Fibroblast of lung (primary cell): ENCODE measurements around the gene TSPY10. TPM values are rescaled to one million over a fixed set of nuclear protein-coding genes. Genes with fewer than 3 reads are reported as not detected.
"Not testable (repeated sequence)": the region's sequence is repeated elsewhere in the genome, so short reads cannot be mapped to it uniquely, and the experiment has no call there.

Experiments
- DNase-seq, 2 donors: peaks; one replicate each; pipeline versions ENCODE4 v3.0.0 to v3.0.0-alpha.2; 2010; ENCODE audit warnings: low read depth in 2 of 2
- H2AFZ ChIP-seq: 2 replicates; pipeline ENCODE4 v1.5.1; 2012; ENCODE audit warnings: low read length, control low read depth, inconsistent platforms
- H3K27ac ChIP-seq: 2 replicates; pipeline ENCODE4 v1.5.1; 2011; ENCODE audit warnings: low read length, control low read depth; ENCODE audit not compliant: insufficient read depth
- H3K27me3 ChIP-seq: 2 replicates; pipeline ENCODE4 v1.5.1; 2011; ENCODE audit warnings: mild to moderate bottlenecking, low read length; ENCODE audit not compliant: control insufficient read depth, insufficient read depth
- H3K36me3 ChIP-seq: 2 replicates; pipeline ENCODE4 v1.5.1; 2011; ENCODE audit warnings: low read length; ENCODE audit not compliant: control insufficient read depth, insufficient read depth
- H3K4me1 ChIP-seq: 2 replicates; pipeline ENCODE4 v1.5.1; 2011; ENCODE audit warnings: low read length; ENCODE audit not compliant: control insufficient read depth, insufficient read depth; ENCODE audit errors: extremely low read depth
- H3K4me2 ChIP-seq: 2 replicates; pipeline ENCODE4 v1.5.1; 2011; ENCODE audit warnings: low read length, control low read depth; ENCODE audit not compliant: insufficient read depth; ENCODE audit errors: extremely low read depth
- H3K4me3 ChIP-seq, 4 experiments: fragments of 200-600 bp in 1 of 4; sonication (generic) in 1 of 4; replicated peaks in 1 of 4; 2 replicates each; pipeline ENCODE4 v1.5.1; 2011 to 2016; ENCODE audit warnings: low read length in 4 of 4, low read depth in 3 of 4, mild to moderate bottlenecking in 3 of 4, control low read depth in 2 of 4, inconsistent platforms in 1 of 4, mixed read lengths in 1 of 4; ENCODE audit not compliant: insufficient read depth in 1 of 4; ENCODE audit errors: control extremely low read depth in 1 of 4
- H3K79me2 ChIP-seq: 2 replicates; pipeline ENCODE4 v1.5.1; 2012; ENCODE audit warnings: mild to moderate bottlenecking, low read length, inconsistent platforms; ENCODE audit not compliant: control insufficient read depth, insufficient read depth
- H3K9ac ChIP-seq: 2 replicates; pipeline ENCODE4 v1.5.1; 2011; ENCODE audit warnings: mild to moderate bottlenecking, low read length, control low read depth; ENCODE audit not compliant: insufficient read depth
- H3K9me3 ChIP-seq: 2 replicates; pipeline ENCODE4 v1.5.1; 2012; ENCODE audit warnings: low read depth, low read length; ENCODE audit not compliant: control insufficient read depth, insufficient read depth
- H4K20me1 ChIP-seq: 2 replicates; pipeline ENCODE4 v1.5.1; 2011; ENCODE audit warnings: low read length; ENCODE audit not compliant: control insufficient read depth, insufficient read depth; ENCODE audit errors: extremely low read depth
- polyA minus RNA-seq: library from RNA; depleted of rRNA, polyadenylated mRNA; stranded (reverse); fragments of >200 nt; gene quantifications from 2 replicates; pipeline ENCODE4 v1.2.3, GENCODE V29; 2011; ENCODE audit warnings: low replicate concordance
- polyA plus RNA-seq, 2 donors: library from polyadenylated mRNA; depleted of rRNA in 1 of 2; stranded (reverse) in 1 of 2; unstranded in 1 of 2; fragments of >200 nt; gene quantifications; 2 replicates each; pipeline ENCODE4 v1.2.1, GENCODE V29; 2011 to 2012; ENCODE audit warnings: missing spikeins in 1 of 2
- total RNA-seq: library from RNA; depleted of rRNA; stranded (reverse); fragments of >200 nt; gene quantifications from 2 replicates; pipeline ENCODE4 v1.2.1, GENCODE V29; 2014

TSPY10 gene, protein sequence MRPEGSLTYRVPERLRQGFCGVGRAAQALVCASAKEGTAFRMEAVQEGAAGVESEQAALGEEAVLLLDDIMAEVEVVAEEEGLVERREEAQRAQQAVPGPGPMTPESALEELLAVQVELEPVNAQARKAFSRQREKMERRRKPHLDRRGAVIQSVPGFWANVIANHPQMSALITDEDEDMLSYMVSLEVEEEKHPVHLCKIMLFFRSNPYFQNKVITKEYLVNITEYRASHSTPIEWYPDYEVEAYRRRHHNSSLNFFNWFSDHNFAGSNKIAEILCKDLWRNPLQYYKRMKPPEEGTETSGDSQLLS
- total RNA-seq (not detected in 2 replicates), polyA plus RNA-seq (not detected in 2 replicates), polyA minus RNA-seq (not detected in 2 replicates)
- not detected in 2 replicates for polyA plus RNA-seq (2012)

DNA sequence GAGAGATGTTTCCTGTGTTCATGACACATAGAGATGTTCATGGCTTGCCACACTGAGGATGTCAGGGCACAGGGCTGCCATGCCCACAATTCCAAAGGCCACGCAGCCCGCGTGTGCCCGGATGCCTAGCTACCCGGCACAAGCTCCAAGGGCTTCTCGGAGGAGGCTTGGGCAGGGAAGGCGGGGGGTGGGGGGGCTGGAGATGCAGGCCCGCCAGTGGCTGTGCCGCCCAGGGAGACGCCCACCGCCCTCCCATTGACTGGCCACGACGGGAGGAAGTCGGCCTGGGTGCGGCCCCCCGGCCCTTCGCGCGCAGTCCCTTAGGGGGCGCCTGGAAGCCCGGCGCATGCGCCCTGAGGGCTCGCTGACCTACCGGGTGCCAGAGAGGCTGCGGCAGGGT lies at the start of gene TSPY10:
TSS of gene TSPY10 (plus strand) at position 301 of the 400 bp plus-strand sequence. CDS start at position 347, 46 bp downstream.
- H3K9ac ChIP-seq, H2AFZ ChIP-seq, H3K27me3 ChIP-seq, H3K4me3 ChIP-seq, H3K4me2 ChIP-seq, H3K9me3 ChIP-seq, H4K20me1 ChIP-seq, H3K27ac ChIP-seq, H3K4me1 ChIP-seq, DNase-seq, H3K36me3 ChIP-seq, H3K79me2 ChIP-seq: not testable (repeated sequence)

DNA sequence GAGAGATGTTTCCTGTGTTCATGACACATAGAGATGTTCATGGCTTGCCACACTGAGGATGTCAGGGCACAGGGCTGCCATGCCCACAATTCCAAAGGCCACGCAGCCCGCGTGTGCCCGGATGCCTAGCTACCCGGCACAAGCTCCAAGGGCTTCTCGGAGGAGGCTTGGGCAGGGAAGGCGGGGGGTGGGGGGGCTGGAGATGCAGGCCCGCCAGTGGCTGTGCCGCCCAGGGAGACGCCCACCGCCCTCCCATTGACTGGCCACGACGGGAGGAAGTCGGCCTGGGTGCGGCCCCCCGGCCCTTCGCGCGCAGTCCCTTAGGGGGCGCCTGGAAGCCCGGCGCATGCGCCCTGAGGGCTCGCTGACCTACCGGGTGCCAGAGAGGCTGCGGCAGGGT lies 40.7 kb upstream of the TSPY10 start, which contains the start of gene TSPY9:
TSS of gene TSPY9 (plus strand) at position 301 of the 400 bp plus-strand sequence. CDS start at position 347, 46 bp downstream.
- not testable (repeated sequence) for H3K36me3 ChIP-seq, DNase-seq, H3K4me1 ChIP-seq, H3K27ac ChIP-seq, H3K27me3 ChIP-seq, H4K20me1 ChIP-seq, H3K79me2 ChIP-seq, H3K9ac ChIP-seq, H3K4me2 ChIP-seq, H3K9me3 ChIP-seq, H2AFZ ChIP-seq, H3K4me3 ChIP-seq

DNA sequence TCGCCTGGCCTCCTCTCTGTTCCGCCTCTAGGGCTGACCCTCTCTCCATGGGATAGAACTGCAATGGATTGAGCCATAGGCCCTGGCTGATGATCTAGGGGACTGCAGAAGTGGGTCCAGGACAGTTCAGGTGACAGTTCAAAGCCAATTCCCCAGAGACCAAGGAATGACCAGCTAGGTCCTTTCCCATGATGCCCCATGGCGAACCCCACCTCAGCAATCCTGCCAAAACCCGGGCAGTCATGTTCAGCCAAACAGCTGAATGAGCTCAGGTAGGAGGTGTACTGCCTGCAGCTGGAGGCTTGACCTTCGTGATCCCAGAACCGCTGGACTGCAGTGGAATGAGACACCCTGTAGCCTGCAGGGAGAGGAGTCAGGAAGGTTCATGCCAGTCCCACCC lies 23.3 kb upstream of the TSPY10 start:
- H3K27me3 ChIP-seq, H4K20me1 ChIP-seq, H3K4me2 ChIP-seq, H3K27ac ChIP-seq, H3K4me1 ChIP-seq, H3K9me3 ChIP-seq, DNase-seq, H3K79me2 ChIP-seq, H3K36me3 ChIP-seq, H2AFZ ChIP-seq, H3K4me3 ChIP-seq, H3K9ac ChIP-seq: not testable (repeated sequence)

DNA sequence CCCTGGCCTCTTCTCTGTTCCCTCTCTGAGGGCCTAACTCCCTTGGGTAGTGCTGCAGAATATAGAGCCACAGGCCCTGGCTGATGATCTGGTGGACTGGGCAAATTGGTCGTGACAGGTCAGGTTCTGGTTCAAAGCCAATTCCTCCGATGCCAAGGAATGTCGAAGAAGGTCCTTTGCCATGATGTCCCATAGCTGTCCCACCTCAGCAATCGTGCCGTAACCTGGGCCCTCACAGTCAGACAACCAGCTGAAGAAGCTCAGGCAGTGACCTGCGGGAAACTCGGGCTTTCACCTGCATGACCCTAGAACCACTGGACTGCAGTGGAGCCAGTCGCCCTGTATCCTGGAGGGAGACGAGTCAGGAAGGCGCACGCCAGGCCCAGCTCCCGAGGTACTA lies 11.4 kb upstream of the TSPY10 start:
- not testable (repeated sequence) for H3K27ac ChIP-seq, H3K4me2 ChIP-seq, H3K9ac ChIP-seq, H3K27me3 ChIP-seq, DNase-seq, H4K20me1 ChIP-seq, H2AFZ ChIP-seq, H3K4me1 ChIP-seq, H3K9me3 ChIP-seq, H3K79me2 ChIP-seq, H3K4me3 ChIP-seq, H3K36me3 ChIP-seq

Other genes with a start within 250 kb of the TSPY10 start
- gene TSPY4, start 190.4 kb upstream of the TSPY10 start, total RNA-seq = not detected in 2 replicates
- not detected in 2 replicates for gene TSPY4, start 190.4 kb upstream of the TSPY10 start, polyA plus RNA-seq
- gene TSPY8, start 170.1 kb upstream of the TSPY10 start, total RNA-seq = not detected in 2 replicates
- not detected in 2 replicates for gene TSPY8, start 170.1 kb upstream of the TSPY10 start, polyA plus RNA-seq
- not detected in 2 replicates for gene TSPY3, start 129.5 kb upstream of the TSPY10 start, total RNA-seq
- not detected in 2 replicates for gene TSPY3, start 129.5 kb upstream of the TSPY10 start, polyA plus RNA-seq
- not detected in 2 replicates for gene TSPY1, start 60.9 kb upstream of the TSPY10 start, total RNA-seq
- gene TSPY1, start 60.9 kb upstream of the TSPY10 start, polyA plus RNA-seq = not detected in 2 replicates
- gene TSPY9, start 40.6 kb upstream of the TSPY10 start, total RNA-seq = not detected in 2 replicates
- not detected in 2 replicates for gene TSPY9, start 40.6 kb upstream of the TSPY10 start, polyA plus RNA-seq